ENCODE measurements around the gene LIMK1. TPM values are rescaled to one million over a fixed set of nuclear protein-coding genes. Genes with fewer than 3 reads are reported as not detected.

Gene LIMK1
- total and polyA plus RNA-seq, 2 of the 4 experiments (the other 2 are of a cell fraction), result 25.8 to 48.0 TPM

DNA sequence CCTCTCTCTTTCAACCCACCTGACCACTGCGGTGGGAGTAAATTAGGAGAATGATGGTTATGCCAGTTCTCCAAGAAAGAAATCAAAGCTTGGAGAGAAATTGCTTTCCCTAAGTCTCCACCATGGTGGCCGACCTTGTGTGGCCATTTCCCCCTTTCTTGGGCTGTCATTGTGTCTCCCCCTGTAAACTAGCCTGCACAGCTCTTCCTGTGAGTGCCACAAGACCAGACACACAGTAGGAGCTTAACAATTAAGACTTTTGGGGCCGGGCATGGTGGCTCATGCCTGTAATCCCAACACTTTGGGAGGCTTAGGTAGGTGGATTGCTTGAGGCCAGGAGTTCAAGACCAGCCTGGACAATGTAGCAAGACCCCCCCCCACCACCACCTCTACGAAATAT is 18.9 kb upstream of the LIMK1 start:
- H2AK9ac ChIP-seq (replicated peaks; ENCODE audit: low read depth, low read length, poor library complexity), result no peak overlapping the region
- H4K8ac ChIP-seq (ENCODE audit: low read depth in 2 of 2, low read length in 2 of 2), result no peak overlapping the region
- H3K9me1 ChIP-seq (ENCODE audit: insufficient read depth, low read length), result no peaks in the 10 kb centered on the region
- no peak overlapping the region for H3K4ac ChIP-seq (ENCODE audit: low read depth, low read length)
- H2AFZ ChIP-seq (replicated peaks; ENCODE audit: low read length, poor library complexity), result no peak overlapping the region
- H3K4me3 ChIP-seq (ENCODE audit: insufficient read depth, low read depth, low read length), result no peak overlapping the region
- CTCF ChIA-PET, result interaction anchor here (0.9 kb wide), 1 partner anchor 199 kb away, joined by 3 read pairs; no protein-coding TSS in a partner anchor
- no peaks in the 10 kb centered on the region for H3K36me3 ChIP-seq (ENCODE audit: control insufficient read depth, insufficient read depth, low read length)
- no peak overlapping the region for H3K9ac ChIP-seq (ENCODE audit: low read depth, low read length)
- POLR2A ChIA-PET (ENCODE audit: unreplicated experiment), result no interaction called here
- DNase-seq (no peak), ATAC-seq (ENCODE audit: low read depth) (no peak)
- no peaks in the 10 kb centered on the region for H3K27me3 ChIP-seq (ENCODE audit: control insufficient read depth, insufficient read depth, low read length)
- WGBS, 2 experiments (ENCODE audit: extremely low coverage in 2 of 2, insufficient read length in 1 of 2), result no CpG with 5 or more reads among the region's 4 CpGs
- in situ Hi-C loops (cut with MboI; ENCODE audit: low sequenced_read_pairs) (no loop called here), dilution Hi-C loops (cut with HindIII; ENCODE audit: low sequenced_read_pairs, unreplicated experiment) (no loop called here), intact Hi-C loops (cut with micrococcal nuclease) (loop anchor here (5.0 to 10.0 kb wide), 2 partner anchors 118 to 200 kb away; partner anchors contain the start of gene TMEM270)
- H3K23ac ChIP-seq (ENCODE audit: low read depth, low read length), result no peak overlapping the region
- H2BK20ac ChIP-seq (ENCODE audit: low read depth, low read length), result no peak overlapping the region
- H3K4me2 ChIP-seq (ENCODE audit: low read depth, low read length), result no peak overlapping the region
- no peak overlapping the region for H2BK15ac ChIP-seq (ENCODE audit: low read depth, low read length)
- H3K4me1 ChIP-seq (ENCODE audit: control insufficient read depth, insufficient read depth, low read length), result peaks cover 4% of the 10 kb centered on the region
- no peak overlapping the region for H4K91ac ChIP-seq (ENCODE audit: insufficient read depth, low read depth, low read length)
- no peaks in the 10 kb centered on the region for H3K79me1 ChIP-seq (ENCODE audit: low read depth in 1 of 2, low read length in 2 of 2)
- H4K20me1 ChIP-seq (ENCODE audit: insufficient read depth, low read length), result no peaks in the 10 kb centered on the region
- H3K9me3 ChIP-seq (ENCODE audit: control insufficient read depth, insufficient read depth, low read length), result no peaks in the 10 kb centered on the region
- no peak overlapping the region for H2BK120ac ChIP-seq (ENCODE audit: low read depth, low read length)
- H3K14ac ChIP-seq (replicated peaks; ENCODE audit: low read depth, low read length), result no peak overlapping the region
- no peak overlapping the region for H2BK5ac ChIP-seq (ENCODE audit: low read depth, low read length, poor library complexity, severe bottlenecking)
- H4K5ac ChIP-seq (ENCODE audit: low read depth, low read length), result no peak overlapping the region
- no peak overlapping the region for H3K18ac ChIP-seq (ENCODE audit: low read depth, low read length)
- H3K27ac ChIP-seq (ENCODE audit: insufficient read depth, low read length), result no peak overlapping the region
- TF ChIP-seq RCOR1 (IDR thresholded peaks at IDR 0.05; ENCODE audit: insufficient replicate concordance, low read length), result no peak
- TF ChIP-seq MXI1 (IDR thresholded peaks at IDR 0.05; ENCODE audit: borderline replicate concordance, low read depth, low read length), result no peak
- TF ChIP-seq POLR2A (IDR thresholded peaks at IDR 0.05; ENCODE audit: low read depth, low read length), result no peak
- TF ChIP-seq FOS (IDR thresholded peaks at IDR 0.05; ENCODE audit: low read depth, low read length), result no peak
- TF ChIP-seq CEBPB (IDR thresholded peaks at IDR 0.05; ENCODE audit: low read depth, low read length), result no peak
- no peak for TF ChIP-seq NFE2L2 (IDR thresholded peaks at IDR 0.05; ENCODE audit: low read depth, low read length)
- TF ChIP-seq, protein P1, sequence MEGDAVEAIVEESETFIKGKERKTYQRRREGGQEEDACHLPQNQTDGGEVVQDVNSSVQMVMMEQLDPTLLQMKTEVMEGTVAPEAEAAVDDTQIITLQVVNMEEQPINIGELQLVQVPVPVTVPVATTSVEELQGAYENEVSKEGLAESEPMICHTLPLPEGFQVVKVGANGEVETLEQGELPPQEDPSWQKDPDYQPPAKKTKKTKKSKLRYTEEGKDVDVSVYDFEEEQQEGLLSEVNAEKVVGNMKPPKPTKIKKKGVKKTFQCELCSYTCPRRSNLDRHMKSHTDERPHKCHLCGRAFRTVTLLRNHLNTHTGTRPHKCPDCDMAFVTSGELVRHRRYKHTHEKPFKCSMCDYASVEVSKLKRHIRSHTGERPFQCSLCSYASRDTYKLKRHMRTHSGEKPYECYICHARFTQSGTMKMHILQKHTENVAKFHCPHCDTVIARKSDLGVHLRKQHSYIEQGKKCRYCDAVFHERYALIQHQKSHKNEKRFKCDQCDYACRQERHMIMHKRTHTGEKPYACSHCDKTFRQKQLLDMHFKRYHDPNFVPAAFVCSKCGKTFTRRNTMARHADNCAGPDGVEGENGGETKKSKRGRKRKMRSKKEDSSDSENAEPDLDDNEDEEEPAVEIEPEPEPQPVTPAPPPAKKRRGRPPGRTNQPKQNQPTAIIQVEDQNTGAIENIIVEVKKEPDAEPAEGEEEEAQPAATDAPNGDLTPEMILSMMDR (conservative IDR thresholded peaks at IDR 0.05; ENCODE audit: low read depth, low read length), result no peak
- no peak for TF ChIP-seq RAD21 (IDR thresholded peaks at IDR 0.05; ENCODE audit: low read length)
- no peak for TF ChIP-seq CHD1 (IDR thresholded peaks at IDR 0.05; ENCODE audit: low read depth, low read length)
- no peak for TF ChIP-seq MAFK (IDR thresholded peaks at IDR 0.05; ENCODE audit: low read depth, low read length)
- no peak for TF ChIP-seq SMC3 (IDR thresholded peaks at IDR 0.05; ENCODE audit: low read depth, low read length)
- no peak for TF ChIP-seq MAZ (IDR thresholded peaks at IDR 0.05; ENCODE audit: borderline replicate concordance, low read depth, low read length)
- TF ChIP-seq BHLHE40 (IDR thresholded peaks at IDR 0.05; ENCODE audit: low read depth, low read length), result no peak
- no peak for TF ChIP-seq USF2 (IDR thresholded peaks at IDR 0.05; ENCODE audit: low read depth, low read length)
- no peak for TF ChIP-seq ELK1 (IDR thresholded peaks at IDR 0.05; ENCODE audit: borderline replicate concordance, low read depth, low read length)
- no peak for TF ChIP-seq RFX5 (IDR thresholded peaks at IDR 0.05; ENCODE audit: low read depth, low read length)
- H3K56ac ChIP-seq (ENCODE audit: extremely low read depth, insufficient read depth, low read length), result no peak overlapping the region
- no TSS peak for BruUV-seq (replicated peaks)
- no peak overlapping the region for H2AK5ac ChIP-seq (ENCODE audit: low read depth, low read length)

Data from IMR-90 (cell line).